ENCODE results near the gene DCTN3. TPM values are rescaled to one million over a fixed set of nuclear protein-coding genes. Genes with fewer than 3 reads are reported as not detected.
A peak's percentile ranks its signal among the peaks of the same experiment; 100 is the strongest.

Gene DCTN3
- total and polyA plus RNA-seq, 2 donors (not counting 1 experiment from before 2014, with no cell fraction given), result 106 to 157 TPM

DNA sequence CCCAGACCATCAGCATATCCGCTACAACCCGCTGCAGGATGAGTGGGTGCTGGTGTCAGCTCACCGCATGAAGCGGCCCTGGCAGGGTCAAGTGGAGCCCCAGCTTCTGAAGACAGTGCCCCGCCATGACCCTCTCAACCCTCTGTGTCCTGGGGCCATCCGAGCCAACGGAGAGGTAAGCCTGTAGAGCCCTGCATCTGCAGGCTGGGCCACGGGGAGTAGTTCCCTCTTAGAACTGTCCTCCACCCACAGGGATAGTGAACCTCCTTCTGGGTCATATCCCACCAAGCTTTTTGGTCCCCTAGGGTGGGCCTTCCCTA lies 26.7 kb upstream of the DCTN3 start:
- peaks cover 10% of the 10 kb centered on the region for H3K79me2 ChIP-seq (ENCODE audit: control insufficient read depth, insufficient read depth, low read length)
- DNase-seq (ENCODE audit: low read depth in 2 of 2), result no peak
- TF ChIP-seq EZH2 (IDR thresholded peaks at IDR 0.05; ENCODE audit: low read length, missing control alignments), result no peak
- TF ChIP-seq, protein P1, sequence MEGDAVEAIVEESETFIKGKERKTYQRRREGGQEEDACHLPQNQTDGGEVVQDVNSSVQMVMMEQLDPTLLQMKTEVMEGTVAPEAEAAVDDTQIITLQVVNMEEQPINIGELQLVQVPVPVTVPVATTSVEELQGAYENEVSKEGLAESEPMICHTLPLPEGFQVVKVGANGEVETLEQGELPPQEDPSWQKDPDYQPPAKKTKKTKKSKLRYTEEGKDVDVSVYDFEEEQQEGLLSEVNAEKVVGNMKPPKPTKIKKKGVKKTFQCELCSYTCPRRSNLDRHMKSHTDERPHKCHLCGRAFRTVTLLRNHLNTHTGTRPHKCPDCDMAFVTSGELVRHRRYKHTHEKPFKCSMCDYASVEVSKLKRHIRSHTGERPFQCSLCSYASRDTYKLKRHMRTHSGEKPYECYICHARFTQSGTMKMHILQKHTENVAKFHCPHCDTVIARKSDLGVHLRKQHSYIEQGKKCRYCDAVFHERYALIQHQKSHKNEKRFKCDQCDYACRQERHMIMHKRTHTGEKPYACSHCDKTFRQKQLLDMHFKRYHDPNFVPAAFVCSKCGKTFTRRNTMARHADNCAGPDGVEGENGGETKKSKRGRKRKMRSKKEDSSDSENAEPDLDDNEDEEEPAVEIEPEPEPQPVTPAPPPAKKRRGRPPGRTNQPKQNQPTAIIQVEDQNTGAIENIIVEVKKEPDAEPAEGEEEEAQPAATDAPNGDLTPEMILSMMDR (conservative IDR thresholded peaks at IDR 0.05 in 1 of 2, IDR thresholded peaks at IDR 0.05 in 1 of 2; ENCODE audit: low read depth in 1 of 2, low read length in 2 of 2), result no peak
- H3K36me3 ChIP-seq (ENCODE audit: control insufficient read depth, insufficient read depth, low read length), result peaks cover 6% of the 10 kb centered on the region
- H4K20me1 ChIP-seq (ENCODE audit: control insufficient read depth, extremely low read depth, insufficient read depth, low read length), result no peaks in the 10 kb centered on the region
- peaks cover 18% of the 10 kb centered on the region for H3K4me1 ChIP-seq (ENCODE audit: control insufficient read depth, extremely low read depth, insufficient read depth, low read length)
- H3K9ac ChIP-seq (ENCODE audit: insufficient read depth, low read length), result peak overlapping the region; percentile 79
- peak overlapping the region; percentile 99 for H2AFZ ChIP-seq (ENCODE audit: low read length)
- H3K27ac ChIP-seq (ENCODE audit: insufficient read depth, low read length), result peak overlapping the region; percentile 67
- H3K4me3 ChIP-seq (replicated peaks in 1 of 4; ENCODE audit: control extremely low read depth in 1 of 4, insufficient read depth in 1 of 4, low read depth in 3 of 4, low read length in 4 of 4), result peak overlapping the region; percentile 73 to 89 (median 82)
- no peaks in the 10 kb centered on the region for H3K27me3 ChIP-seq (ENCODE audit: control insufficient read depth, insufficient read depth, low read length)
- no peaks in the 10 kb centered on the region for H3K9me3 ChIP-seq (ENCODE audit: control insufficient read depth, insufficient read depth, low read depth, low read length)
- peak overlapping the region; percentile 99 for H3K4me2 ChIP-seq (ENCODE audit: extremely low read depth, insufficient read depth, low read length)

DNA sequence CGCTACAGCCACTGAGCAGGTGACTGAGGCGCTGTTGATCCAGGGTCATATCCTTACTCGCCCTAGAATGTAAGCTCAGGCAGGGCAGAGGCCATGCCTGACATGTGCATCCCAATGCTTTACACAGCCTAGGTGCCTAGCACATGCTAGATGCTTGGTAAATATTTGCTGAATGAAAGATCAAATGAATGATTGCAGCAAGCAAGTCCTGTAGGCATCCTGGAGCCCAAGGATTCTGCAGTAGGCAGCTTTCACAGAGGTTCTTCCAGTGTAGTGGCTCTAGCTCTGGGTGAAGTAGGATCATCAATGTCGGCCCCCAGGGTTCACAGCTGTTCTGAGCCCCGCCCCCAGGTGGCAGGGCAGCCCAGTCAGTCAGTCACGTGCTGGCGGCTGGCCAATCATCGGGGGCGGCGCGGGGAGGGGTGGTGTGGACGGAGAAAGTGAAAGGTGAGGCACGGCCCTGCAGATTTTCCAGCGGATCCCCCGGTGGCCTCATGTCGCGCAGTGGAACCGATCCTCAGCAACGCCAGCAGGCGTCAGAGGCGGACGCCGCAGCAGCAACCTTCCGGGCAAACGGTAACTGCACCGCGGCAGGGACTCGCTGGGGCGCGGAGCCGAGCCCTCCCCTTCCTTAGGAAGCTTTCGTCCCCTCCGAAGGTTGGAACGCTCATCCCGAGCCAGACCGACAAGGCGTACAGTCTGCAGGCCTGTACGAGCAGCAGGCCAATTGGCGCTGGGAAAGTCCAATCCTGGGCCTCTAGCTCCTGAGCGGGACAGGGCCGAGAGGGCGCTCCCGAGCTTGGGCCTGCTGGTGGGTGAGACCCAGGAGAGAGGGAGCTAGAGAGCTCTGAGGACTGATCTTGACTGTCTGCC lies 26.2 kb upstream of the DCTN3 start, which contains the start of gene GALT:
GALT (plus strand) TSS at position 465 of the 873 bp plus-strand sequence; CDS start at position 495, 30 bp downstream.
- peak; percentile 77 to 80 for DNase-seq (ENCODE audit: low read depth in 2 of 2)
- peaks cover 10% of the 10 kb centered on the region for H3K79me2 ChIP-seq (ENCODE audit: control insufficient read depth, insufficient read depth, low read length)
- no peaks in the 10 kb centered on the region for H4K20me1 ChIP-seq (ENCODE audit: control insufficient read depth, extremely low read depth, insufficient read depth, low read length)
- H3K9ac ChIP-seq (ENCODE audit: insufficient read depth, low read length), result peak within 1 kb of the TSS; percentile 79
- no peaks in the 10 kb centered on the region for H3K27me3 ChIP-seq (ENCODE audit: control insufficient read depth, insufficient read depth, low read length)
- peaks cover 16% of the 10 kb centered on the region for H3K4me1 ChIP-seq (ENCODE audit: control insufficient read depth, extremely low read depth, insufficient read depth, low read length)
- peak within 1 kb of the TSS; percentile 99 for H3K4me2 ChIP-seq (ENCODE audit: extremely low read depth, insufficient read depth, low read length)
- TF ChIP-seq, protein P1 (conservative IDR thresholded peaks at IDR 0.05 in 1 of 2, IDR thresholded peaks at IDR 0.05 in 1 of 2; ENCODE audit: low read depth in 1 of 2, low read length in 2 of 2), result peak; percentile 54 to 67
- TF ChIP-seq EZH2 (IDR thresholded peaks at IDR 0.05; ENCODE audit: low read length, missing control alignments), result no peak
- H3K9me3 ChIP-seq (ENCODE audit: control insufficient read depth, insufficient read depth, low read depth, low read length), result no peaks in the 10 kb centered on the region
- H2AFZ ChIP-seq (ENCODE audit: low read length), result peak within 1 kb of the TSS; percentile 99
- H3K27ac ChIP-seq (ENCODE audit: insufficient read depth, low read length), result peak within 1 kb of the TSS; percentile 67
- H3K36me3 ChIP-seq (ENCODE audit: control insufficient read depth, insufficient read depth, low read length), result peaks cover 6% of the 10 kb centered on the region
- peak within 1 kb of the TSS; percentile 73 to 89 (median 82) for H3K4me3 ChIP-seq (replicated peaks in 1 of 4; ENCODE audit: control extremely low read depth in 1 of 4, insufficient read depth in 1 of 4, low read depth in 3 of 4, low read length in 4 of 4)

DNA sequence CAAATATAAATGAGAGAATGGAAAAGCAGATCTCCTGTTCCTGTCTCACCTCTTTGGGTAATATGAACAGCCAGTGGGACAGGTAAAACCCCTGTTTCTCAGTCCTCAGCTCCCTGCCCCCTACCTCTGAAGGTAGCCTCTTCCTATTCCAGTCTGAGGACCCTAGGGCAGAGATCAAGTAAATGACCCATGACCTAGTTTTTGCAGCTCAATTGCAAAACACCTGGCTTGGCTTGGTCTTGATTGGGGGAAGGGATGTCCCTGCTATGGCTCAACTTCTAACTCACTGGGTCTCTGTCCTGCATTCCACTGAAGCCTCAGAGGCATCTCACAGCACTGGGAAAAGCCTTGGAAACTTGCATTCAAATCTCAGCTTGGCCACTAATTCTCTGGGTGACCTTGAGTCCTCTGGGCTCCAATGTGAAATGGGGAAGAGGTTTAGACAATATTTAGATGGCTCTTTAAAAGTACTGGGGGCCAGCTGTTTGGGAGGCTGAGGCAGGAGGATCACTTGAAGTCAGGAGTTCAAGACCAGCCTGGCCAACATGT lies 24.5 kb upstream of the DCTN3 start:
- DNase-seq (ENCODE audit: low read depth in 2 of 2), result no peak

More for the DNA sequence above, 24.5 kb upstream of the DCTN3 start:
- Histone ChIP-seq H3K9me3 (ENCODE audit: control insufficient read depth, insufficient read depth, low read depth, low read length) (no peaks in the 10 kb centered on the region), H2AFZ (ENCODE audit: low read length) (no peak overlapping the region), H4K20me1 (ENCODE audit: control insufficient read depth, extremely low read depth, insufficient read depth, low read length) (no peaks in the 10 kb centered on the region), H3K79me2 (ENCODE audit: control insufficient read depth, insufficient read depth, low read length) (peaks cover 10% of the 10 kb centered on the region), H3K36me3 (ENCODE audit: control insufficient read depth, insufficient read depth, low read length) (peaks cover 6% of the 10 kb centered on the region), H3K4me3 (replicated peaks in 1 of 4; ENCODE audit: control extremely low read depth in 1 of 4, insufficient read depth in 1 of 4, low read depth in 3 of 4, low read length in 4 of 4) (no peak overlapping the region), H3K4me1 (ENCODE audit: control insufficient read depth, extremely low read depth, insufficient read depth, low read length) (peaks cover 9% of the 10 kb centered on the region), H3K4me2 (ENCODE audit: extremely low read depth, insufficient read depth, low read length) (no peak overlapping the region), H3K9ac (ENCODE audit: insufficient read depth, low read length) (no peak overlapping the region), H3K27me3 (ENCODE audit: control insufficient read depth, insufficient read depth, low read length) (no peaks in the 10 kb centered on the region), H3K27ac (ENCODE audit: insufficient read depth, low read length) (no peak overlapping the region)
- TF ChIP-seq, protein P1 (conservative IDR thresholded peaks at IDR 0.05 in 1 of 2, IDR thresholded peaks at IDR 0.05 in 1 of 2; ENCODE audit: low read depth in 1 of 2, low read length in 2 of 2), result no peak
- no peak for TF ChIP-seq EZH2 (IDR thresholded peaks at IDR 0.05; ENCODE audit: low read length, missing control alignments)

All from fibroblast of lung (primary cell).